IPS-NIHi7 (cell line): ENCODE results near the gene AGXT.

Source experiments
- DNase-seq: peaks from one replicate; pipeline ENCODE4 v3.0.0; 2012; ENCODE audit warnings: mixed read lengths; ENCODE audit errors: extremely low spot score

AGXT gene

DNA sequence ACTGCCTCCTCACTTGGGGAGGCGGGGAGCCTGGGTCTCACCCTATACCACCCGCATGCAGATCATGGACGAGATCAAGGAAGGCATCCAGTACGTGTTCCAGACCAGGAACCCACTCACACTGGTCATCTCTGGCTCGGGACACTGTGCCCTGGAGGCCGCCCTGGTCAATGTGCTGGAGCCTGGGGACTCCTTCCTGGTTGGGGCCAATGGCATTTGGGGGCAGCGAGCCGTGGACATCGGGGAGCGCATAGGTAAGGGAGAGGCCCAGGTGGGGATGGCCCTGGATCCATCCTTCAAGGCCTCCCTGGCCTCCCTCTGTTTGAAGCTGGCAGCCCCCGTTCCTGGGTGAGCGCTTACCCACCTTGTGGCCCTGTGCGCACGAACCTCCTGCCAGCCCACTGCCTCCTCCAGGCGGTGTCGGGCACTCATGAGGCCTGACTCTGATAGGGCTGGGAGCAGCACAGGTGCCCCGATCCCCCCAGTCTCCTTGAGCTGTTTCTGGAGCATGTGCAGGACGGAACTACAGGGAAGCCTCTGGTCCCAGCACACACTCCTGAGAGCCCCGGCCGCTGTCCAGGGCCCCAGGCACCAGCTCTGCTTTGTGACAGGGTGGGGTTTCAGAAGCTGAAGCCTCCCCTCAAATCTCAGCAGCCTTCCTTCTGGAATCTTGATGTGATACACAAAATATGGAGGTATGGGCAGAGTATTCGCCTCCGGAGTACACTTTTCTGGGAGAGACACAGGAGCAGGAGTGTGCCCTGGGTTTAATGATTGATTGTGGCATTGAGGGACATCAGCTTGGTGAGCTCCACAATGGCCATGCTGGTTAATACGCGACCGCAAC is 708 bp downstream of the AGXT start:
- no peak for DNase-seq

- DNase-seq, result no peak
Observed at GRCh38 chr2:240869956-240870875, 1.6 kb downstream of the AGXT start.

- DNase-seq, result no peak
Observed at GRCh38 chr2:240871071-240871958, 2.7 kb downstream of the AGXT start.

DNA sequence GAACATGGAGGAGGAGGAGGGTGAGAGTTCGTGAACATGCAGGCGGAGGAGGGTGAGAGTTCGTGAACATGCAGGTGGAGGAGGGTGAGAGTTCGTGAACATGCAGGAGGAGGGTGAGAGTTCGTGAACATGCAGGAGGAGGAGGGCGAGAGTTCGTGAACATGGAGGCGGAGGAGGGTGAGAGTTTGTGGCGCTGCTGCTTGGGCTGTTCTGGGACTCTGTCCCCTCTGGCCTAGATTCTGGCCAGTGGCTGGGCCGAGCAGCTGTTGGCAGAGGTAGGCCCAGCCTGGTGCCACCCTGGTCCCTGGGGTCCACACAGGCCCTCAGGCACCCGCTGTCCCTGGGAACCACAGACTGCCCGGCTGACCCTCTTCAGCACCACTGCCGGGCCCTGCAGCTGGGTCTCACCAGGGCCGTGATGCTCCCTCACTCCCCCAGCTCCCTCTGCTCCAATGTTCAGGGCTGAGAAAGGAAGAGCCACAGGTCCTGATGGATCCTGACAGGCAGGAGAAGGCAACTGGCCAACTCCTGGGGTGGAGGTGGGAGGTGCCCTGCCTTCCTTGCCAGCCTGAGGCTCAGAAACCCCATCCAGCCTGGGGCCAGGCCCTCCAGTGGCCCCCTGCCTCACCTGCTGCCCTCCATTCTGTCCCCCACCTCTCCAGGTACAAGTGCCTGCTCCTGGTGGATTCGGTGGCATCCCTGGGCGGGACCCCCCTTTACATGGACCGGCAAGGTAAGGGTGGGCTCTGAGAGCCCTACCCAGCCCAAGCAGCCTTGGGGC is 3.9 kb downstream of the AGXT start:
- DNase-seq, result no peak

- no peak for DNase-seq
Observed at GRCh38 chr2:240873098-240873788, 4.6 kb downstream of the AGXT start.

GRCh38 chr2:240873805-240874714 is 5.4 kb downstream of the AGXT start:
- no peak for DNase-seq

DNA sequence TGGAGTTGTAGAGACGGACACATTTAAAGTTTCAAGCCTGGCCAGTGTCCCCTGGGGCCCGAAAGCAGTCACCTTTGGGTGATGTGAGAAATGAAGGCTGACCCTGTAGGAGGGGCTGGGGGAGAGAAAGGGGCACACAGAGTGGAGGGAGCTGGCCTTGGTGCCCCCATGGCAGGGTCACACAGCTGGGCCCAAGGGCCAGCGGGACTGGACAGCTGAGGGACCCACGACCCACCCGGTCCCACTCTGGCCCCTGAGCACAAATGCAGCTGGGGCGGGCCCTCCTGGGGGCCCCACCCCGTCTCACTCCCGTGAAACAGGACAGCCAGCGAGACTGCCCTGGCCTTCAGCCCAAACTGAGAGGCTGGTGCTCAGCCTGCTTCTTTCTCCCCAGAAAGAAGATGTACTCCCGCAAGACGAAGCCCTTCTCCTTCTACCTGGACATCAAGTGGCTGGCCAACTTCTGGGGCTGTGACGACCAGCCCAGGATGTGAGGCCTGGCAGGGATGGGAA is 6.1 kb downstream of the AGXT start:
- no peak for DNase-seq

- no peak for DNase-seq
Observed at GRCh38 chr2:240875228-240876034, 6.8 kb downstream of the AGXT start.

DNA sequence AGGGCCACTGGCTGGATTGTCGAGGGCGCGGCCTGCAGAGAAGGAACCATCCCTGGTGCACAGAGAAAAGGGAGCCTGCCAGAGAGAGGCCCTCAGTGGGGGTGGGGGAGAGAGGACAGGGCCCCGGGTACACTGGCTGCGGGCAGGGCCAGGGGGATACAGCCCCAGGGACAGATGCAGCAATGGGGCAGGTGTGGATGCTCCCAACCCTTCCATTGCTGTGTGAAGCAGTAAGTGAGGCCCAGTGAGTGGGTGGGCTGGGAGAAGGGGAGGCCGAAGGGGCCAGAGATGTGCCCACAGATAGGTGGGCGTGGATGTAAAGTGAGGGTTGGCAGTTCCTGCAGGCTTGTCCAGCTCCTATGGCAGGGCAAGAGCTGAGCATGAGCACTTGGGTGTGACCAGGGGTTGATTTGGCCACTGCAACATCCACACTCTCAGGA is 7.4 kb downstream of the AGXT start:
- DNase-seq, result no peak

DNA sequence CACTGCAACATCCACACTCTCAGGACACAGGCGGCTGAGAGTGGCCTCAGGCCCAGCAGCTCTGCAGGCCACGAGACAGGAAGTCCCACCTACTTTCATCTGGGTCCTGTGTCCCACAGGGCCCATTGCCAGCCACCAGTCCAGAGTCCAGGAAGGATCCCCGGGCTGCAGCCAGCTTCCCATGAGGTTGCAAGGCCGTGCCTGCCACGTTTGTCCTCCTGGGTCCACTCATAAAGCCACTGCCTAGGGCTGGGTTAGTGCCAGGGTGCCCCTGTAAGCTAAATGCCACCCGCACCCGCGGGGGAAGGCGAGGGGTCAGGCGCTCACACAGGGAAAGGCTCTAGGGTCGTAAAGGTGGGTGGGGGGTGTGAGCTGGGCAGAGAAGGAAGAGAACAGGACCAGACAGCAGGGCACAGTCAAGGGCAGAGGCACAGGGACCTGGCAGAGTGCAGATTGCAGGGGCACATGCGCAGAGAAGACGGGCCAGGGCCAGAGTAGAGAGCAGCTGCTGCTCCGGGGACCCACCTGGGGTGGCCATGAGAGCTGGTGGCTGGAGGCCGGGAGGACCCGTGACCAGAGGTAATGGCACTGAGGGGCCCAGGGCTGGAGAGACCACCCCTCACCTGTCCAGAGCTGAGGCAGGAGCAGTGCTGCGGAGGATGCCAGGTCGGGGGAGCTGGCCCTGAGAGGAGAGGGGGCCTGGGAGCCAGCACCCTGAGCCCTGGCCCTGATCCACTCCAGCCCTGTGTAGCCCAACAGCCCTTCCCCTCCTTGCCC is 8.0 kb downstream of the AGXT start:
- DNase-seq, result no peak

GRCh38 chr2:240877460-240878340 is 9.1 kb downstream of the AGXT start:
- no peak for DNase-seq

- DNase-seq, result no peak
Observed at GRCh38 chr2:240878341-240878936, 9.8 kb downstream of the AGXT start.

GRCh38 chr2:240879105-240879504 is 10.5 kb downstream of the AGXT start:
- no peak for DNase-seq

DNA sequence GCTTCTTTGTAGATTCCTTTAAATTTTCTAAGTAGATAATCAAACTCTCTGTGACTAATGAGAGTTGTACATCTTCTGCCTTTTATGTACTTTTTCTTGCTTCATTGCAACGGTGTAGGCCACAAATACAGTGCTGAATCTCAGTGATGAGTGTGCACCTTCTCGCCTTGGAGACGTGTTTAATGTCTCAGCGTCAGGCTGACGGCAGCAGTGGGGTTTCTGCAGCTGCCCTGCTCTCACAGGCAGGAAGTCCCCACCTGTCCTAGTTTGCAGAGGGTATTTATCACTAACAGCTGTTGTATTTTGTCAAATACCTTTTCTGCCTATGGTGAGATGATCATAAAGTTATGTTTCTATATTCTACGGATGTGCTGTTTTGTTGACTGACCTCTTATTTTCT is 13.3 kb downstream of the AGXT start:
- DNase-seq, result no peak

DNA sequence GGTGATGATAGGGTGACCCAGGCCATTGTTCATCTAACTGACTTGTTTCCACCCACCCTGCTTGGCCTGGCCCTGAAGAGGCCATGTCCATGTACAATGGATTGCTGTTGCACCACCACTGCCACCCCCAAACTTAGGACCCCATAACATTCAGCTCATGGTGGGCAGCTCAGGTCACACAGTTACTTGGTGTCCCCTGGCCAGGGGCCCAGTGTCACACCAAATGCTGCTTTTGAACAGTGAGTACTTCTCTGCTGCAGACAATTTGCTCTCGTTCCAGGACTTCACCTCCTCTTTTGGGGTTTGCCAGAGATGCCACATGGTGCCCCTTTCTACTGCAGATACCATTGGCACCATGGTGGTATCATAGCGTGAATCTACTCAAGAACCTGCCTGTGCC is 15.6 kb downstream of the AGXT start:
- DNase-seq, result no peak

GRCh38 chr2:240884745-240885144 is 16.1 kb downstream of the AGXT start:
- DNase-seq, result no peak
